Stimulated activated CD8-positive, alpha-beta memory T cell treated with anti-CD3 and anti-CD28 coated beads, Interleukin-7, amount 100 ng/mL, for 1 hour (primary cell): ENCODE data around the gene C19orf85.
"Not testable (repeated sequence)": the region's sequence is repeated elsewhere in the genome, so short reads cannot be mapped to it uniquely, and the experiment has no call there.

Experiments used
- DNase-seq, 2 donors: peaks; one replicate each; pipeline ENCODE4 v3.0.0-alpha.2; 2020; ENCODE audit warnings: low read depth in 2 of 2

The C19orf85 gene

DNA sequence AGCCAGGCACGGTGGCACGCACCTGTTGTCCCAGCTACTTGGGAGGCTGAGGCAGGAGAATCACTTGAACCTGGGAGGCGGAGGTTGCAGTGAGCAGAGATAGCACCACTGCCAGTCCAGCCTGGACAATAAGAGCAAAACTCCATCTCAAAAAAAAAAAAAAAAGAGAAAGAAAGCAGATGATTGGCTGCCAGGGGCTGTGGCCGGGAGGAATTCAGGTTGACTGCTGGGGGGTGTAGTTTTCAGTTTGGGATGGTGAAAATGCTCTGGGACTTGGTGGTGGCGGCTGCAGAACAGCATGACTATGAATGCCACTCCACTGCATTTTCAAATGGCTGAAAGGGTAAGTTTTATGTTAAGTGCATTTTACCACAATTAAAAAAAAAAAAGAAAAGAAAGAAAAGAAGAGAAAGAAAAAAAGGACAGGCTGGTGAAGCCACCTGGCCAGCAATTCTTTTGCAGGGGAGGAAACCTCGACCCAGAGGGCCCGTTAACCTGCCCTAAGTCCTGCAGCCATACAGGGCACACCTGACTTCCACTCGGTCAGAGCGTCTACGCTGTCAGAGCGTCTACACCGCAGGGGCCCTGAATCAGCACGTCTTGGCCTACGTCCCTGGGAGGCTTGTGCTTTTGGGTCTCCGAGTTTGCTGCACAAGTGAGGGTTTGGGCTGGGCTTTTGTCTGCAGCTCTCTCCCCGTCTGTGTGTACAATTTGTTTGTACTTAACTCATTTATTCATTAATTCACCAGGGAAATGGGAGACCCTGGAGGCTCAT is 6.7 kb downstream of the C19orf85 start:
- DNase-seq = no peak

DNA sequence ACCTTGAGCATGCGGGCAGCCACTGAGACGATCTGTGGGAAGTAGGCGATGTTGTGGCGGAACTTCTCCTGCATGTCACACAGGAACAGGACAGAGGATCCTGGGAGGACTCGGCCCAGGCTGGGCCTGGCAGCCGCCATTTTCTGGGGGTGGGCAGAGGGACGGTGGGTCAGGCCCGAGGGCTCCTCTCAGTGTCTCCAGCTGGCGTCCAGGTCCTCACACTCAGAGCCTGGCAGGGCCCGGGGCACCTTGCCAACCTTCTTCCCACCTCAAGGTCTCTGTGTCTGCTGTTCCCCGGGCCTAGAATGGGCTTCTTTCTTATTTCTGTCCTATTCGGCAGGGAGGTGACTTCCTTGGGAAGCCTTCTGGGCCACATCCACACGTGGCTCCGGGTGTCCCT is 8.2 kb downstream of the C19orf85 start:
- no peak for DNase-seq

DNA sequence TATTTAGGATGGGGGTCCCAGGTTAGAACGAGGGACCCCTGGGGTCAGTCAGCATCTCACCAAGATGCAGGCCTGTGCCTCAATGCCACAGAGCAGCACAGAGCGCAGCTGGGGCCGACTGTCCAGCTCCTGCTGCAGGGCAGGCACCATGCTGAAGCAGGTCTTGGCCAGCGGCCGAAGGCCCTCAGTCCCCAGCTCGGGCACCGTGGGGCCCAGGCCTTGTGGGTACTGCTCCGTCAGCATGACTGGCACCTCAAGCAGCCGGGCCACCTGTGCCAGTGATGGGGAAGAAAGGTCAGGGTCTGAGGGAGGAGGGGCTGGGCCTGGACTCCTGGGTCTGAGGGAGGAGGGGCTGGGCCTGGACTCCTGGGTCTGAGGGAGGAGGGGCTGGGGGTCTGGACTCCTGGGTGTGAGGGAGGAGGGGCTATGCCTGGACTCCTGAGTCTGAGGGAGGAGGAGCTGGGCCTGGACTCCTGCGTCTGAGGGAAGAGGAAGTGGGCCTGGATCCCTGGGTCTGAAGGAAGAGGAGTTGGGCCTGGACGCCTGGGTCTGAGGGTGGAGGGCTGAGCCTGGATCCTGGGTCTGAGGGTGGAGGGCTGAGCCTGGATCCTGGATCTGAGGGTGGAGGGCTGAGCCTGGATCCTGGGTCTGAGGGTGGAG is 8.8 kb downstream of the C19orf85 start:
- no peak for DNase-seq

DNA sequence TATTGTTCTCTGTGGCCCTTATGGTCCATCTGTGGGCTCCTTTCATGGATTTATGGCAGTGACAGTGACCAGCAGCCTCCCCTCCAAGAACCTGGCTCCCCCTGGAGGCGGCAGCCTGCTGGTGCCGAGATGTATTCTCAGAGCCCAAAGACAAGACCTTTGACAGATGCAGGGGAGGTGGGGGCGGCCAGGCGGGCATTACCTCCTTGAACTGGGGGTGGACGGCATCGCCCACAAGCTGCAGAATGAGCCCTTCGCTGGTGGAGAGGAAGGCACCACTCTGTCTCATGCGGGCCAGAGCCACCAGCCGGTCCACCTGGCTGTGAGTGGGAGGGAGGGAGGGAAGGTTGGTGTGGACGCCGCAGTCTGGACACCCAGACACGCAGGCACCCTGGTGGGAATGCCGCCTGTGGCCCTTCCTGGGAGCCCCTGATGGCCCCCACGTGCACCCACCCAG is 9.7 kb downstream of the C19orf85 start:
- DNase-seq = no peak

DNA sequence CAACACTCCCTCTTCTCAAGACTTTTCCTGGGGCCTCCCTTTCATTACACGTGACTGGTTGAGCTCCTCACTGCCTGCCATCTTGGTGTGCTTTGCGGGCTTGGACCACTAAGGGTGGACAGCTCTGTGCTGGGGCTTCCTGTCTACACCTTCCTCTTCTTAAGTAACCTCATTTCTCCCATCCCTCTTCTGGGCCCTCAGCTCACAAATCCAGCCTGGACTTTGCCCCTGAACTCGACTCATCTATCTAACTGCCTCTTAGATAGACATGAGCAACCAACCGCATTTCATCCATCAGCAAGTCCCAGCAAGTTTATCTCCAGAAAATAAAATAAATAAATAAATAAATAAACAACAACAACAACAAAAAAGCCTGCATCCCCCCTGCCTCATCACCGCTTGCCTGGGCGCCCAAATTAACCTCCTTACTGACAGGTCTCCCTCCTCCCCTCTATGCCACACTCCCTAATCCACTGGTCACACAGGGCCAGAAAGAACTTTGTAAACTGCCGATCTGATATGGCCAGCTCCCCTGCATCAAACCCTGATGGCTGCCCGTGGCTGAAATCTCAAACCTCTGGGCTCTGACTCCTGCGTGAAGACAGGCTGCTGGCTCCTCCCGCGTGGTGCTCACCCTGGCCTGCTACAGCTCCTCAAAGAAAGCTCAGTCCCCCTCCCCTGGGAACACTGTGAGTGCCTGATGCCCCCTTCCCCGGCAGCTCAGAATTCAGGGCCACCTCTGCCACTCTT is 10.9 kb downstream of the C19orf85 start:
- no peak for DNase-seq

DNA sequence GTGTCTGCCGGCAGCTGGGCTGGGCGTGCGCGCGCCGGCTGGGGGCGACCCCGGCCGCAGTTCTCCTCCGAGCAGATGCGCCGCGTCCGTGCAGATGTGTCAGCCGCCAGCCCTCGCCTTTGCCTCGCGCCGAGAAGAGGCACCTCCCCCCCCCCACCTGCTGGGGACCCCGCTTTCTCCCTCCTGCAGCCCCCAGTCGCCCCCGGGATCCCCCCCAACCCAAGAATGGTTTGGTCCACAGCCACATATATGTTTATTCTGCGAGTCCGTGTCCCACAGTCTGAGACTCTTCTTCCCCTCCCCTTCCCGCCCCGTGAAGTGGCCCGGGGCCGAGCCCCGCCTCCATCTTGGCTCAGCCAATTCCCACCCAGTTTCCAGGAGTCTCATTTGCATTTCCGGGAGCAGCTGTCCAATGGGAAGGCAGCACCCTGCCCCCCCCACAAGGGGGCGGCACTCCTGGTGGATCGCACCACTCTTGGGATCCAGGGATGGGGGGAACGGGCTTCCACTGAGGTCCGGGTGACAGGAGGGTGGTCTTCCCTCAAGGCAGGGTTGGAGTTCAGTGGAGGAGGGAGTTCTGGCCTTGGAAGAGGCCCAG is 11.7 kb downstream of the C19orf85 start:
- DNase-seq = no peak

DNA sequence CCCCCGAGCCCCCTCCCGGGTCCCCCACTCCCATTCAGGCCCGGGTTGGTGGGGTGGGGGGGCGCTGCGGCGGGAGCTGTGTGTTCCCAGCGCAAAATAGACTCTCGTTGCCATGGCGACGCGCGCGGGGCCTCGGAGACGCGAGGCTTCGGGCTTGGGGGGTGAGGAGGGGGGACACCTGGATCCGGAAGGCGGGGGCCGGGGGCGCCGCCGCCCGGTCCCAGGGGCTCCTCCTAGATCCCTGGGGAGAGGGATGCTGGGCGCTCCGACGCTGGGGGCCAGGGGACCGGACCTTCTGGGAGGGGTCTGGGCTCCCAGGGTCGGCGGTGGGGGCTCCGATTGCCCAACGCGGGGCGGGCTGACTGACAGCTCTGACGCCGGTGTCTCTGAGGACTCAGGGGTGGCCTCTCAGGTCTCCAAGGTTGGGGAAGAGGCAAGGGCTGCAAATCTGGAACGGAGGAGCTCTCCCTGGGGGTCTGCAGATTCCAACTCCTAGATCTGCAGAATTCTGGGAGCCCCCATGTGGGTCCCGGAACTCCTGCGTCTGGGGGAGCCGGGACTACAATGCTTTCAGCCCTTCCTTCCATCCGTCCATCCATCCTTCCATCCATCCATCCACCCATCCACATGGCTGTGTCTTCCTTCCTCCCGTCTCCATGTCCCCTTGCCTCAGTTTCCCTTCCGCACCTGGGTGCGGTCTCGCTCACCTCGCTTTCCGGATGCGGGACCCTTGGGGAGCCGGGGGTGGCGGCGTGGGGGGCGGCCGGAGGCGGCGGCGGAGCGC is 12.4 kb downstream of the C19orf85 start:
- no peak for DNase-seq

DNA sequence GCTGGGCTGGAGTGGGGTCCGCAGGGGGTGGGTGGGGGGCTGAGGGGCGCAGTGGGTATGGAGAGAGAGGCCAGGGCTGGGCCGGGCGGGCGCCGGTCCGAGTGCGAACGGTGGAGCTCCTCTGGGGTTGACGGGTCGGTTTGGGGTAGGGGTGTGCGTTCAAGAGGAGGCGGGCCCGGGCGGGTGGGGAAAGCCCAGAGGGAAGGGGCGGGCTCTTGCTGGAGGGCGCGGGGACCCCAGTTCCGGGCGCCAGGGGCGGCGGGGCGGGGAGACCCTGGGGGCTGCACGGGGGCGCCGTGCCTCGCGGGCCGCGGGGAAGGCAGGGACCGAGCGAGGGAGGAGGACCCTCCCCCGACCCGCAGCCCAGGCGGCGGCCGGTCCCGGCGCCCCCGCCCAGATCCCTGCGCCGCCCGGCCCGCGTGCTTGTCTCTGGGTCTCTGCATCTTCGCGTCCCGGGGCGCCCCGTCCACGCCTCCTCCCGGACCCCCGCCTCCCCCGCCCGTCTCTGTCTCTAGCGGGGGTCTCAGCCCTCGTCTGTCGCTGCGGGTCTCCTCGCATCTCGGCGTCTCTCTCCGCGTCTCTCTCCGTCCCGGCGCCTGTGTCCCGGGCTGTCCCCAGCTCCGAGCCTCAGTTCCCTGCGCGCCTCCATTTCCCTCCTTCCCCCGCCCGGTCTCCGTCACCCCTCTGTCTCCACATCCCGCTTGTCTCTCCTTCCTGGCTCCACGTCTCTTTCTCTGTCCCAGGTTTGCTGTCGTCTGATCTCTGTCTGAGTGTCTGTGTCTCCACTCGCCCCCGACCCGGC is 13.2 kb downstream of the C19orf85 start:
- no peak for DNase-seq

DNA sequence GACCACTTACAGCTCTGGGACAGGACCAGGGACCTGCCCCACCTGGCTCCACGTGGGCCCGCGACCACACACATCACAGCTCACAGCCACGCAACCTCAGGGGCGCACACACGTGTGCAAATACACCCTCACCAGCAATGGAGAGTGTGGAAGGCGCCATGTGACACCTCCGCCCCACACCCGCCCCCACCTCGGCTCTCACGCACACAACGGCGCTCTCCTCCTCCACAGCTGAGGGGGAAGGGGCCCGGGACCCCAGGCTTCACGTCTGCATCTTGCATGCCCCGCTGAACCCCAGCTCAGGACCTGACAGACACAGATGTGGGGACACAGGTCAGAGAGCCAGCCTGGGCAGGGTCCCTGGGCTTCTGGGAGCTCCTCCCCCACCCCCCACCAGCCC is 15.1 kb downstream of the C19orf85 start:
- no peak for DNase-seq

DNA sequence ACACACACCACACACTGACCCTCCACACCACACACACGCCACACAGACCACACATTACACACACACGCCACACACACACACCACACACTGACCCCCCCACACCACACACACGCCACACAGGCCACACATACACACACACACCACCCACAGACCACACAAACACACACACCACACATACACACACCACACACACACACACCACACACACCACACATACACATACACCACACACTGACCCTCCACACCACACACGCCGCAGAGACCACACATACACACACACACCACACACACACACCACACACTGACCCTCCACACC is 16.4 kb downstream of the C19orf85 start:
- not testable (repeated sequence) for DNase-seq

DNA sequence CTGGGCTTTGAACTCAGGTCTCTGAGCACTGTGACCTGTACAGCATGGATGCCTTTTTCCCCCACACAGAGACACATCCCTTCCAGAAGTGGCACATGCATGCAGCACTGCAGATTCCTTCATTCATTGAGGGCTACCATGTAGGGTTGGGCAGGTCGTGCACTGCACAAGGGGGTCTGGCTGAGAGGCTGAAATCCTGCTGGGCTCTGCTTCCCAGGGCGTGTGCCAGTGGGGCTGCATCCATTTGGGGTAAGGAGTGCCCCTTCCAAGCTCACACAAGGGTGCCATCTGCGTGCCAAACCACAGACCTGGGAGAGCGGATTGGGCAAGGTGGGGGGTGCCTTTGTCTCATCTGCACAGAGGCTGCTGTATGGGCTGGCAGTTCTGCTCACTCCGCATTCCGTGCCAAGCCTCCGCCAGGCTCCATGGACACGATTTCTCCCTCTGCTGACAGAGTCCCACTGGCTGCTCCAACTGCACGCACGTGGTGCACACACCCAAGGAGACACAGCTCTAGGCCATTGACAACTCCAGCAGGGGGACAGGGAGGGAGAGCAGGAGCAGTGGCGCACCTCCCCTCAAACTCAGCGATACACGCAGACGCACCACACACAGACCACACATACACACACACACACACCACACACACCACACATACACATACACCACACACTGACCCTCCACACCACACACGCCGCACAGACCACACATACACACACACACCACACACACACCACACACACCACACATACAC is 17.0 kb downstream of the C19orf85 start:
- DNase-seq = no peak

DNA sequence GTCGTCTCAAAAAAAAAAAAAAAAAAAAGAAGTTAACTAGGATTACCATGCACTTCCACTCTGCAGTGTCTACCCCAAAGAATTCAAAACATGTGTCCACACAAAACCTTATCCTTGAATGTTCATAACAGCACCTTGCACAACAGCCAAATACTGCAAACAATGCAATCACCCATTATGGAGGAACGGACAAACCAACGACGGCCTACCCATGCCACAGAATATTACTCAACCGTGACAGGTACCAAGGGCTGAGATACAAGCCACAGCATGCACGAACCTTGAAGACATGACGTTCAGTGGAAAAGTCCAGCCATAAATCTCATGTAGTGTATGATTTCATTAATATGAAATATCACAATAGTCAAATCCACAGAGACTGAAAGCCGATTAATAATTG is 18.5 kb downstream of the C19orf85 start:
- DNase-seq = no peak

DNA sequence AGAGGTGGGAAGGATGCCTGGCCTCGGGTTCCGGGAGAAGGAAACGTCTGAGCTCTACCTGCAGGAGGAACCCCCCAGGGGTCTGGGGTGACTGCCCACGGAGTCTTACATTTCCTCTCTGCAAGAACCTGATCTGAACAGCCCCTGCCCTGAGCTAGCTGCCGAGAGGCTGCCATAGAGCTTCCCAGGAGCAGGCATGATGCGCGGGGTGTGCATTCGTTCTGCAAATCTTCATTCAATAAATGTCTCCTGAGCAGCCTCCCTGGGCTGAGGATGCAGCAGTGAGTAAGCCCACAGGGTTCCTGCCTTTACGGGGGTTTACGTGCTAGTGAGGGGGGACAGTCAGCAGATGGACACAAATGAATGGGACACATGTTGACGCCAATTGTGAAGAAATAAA is 19.9 kb downstream of the C19orf85 start:
- no peak for DNase-seq

DNA sequence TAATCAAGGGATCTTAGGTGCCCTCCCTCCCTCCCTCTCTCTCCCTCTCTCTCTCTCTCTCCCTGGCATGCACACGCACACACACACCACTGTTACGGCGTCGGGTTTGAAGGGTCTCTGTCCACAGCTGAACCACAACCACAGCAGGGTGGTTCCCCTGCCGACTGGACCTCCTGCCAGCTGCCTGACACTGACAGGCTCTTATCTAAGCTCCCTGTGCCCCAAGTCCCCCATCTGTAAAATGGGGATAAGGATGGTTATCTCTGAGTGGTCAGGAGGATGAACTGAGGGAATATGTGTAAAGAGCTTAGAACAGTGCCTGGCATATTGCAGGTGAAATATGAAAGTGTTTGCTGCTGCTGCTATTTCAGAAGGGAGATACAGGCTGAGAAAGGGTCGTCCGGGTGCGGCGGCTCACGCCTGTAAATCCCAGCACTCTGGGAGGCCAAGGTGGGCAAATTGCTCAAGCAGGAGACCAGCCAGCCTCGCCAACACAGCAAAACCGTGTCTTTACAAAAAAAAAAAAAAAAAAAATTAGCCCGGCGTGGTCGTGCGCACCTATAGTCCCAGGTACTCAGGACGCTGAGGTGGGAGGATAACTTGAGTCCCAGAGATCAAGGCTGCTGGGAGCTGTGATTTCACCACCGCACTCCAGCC is 20.6 kb downstream of the C19orf85 start:
- DNase-seq = no peak

DNA sequence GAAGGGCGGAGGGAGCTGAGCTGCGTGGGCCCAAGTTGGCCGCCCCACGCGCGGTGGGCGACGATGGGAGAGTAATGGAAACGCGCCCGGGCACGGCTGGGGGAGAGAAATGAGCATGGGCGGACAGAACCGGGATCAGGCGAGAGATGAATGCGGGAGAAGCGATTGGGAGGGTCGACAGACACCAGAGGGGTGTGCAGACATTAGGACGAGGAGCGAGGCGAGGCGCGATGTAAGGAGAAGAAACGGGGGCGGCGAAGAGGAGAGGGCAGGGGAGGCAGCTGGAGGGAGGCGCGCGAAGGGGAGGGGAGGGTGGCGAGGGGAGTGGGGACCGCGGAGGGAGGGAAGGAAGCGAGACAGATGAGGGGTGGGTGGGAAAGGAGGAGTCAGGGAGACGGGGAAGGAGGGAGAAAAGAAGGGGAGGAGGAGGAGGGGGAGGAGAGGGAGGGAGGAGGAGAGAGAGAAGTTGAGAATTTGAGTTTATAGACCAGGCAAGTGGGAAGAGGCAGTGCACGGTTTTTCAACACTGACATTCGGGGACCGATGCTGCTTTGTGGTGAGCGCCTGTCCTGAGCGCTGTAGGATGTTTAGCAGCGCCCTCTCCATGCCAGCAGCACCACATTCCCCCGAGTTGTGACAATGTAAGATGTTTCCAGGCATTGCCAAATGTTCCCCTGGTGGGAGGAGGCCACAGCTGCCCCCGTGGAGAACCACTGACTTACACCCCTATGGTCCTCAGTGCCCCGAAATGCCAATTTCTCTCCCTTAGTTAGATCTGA is 21.3 kb downstream of the C19orf85 start, which contains the start of gene SHISA7:
Gene SHISA7 (minus strand): TSS at position 256 of the 779 bp plus-strand sequence. CDS start 437 bp downstream, outside the sequence.
- DNase-seq = no peak

DNA sequence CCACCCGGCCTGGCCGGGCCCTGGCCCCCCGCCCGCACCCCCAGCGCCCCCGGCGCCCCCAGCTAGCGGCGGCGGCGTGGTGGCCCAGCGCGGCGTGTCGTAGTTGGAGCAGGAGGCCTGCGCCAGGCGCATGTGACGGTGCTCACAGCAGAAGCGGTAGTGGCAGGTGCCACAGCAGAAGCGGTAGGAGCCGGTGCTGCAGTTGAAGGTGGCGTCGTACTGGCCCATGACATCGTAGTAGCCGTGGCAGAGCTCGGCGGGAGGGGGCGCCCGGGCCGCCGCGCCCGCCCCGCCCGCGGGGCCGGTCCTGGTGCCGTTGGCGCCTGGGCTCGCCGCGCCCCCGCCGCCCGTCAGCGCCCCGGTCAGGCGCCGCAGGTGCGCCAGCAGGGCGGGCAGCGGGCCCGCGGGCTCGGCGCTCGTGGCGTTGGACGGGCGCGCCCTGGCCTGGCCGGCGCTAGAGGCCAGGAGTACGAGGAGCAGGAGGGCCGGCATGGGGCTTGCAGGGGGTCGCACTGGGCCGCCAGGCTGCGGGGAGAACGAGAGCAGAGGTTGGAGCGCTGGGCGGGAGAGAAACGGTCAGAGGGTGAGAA is 22.1 kb downstream of the C19orf85 start:
- DNase-seq = no peak

DNA sequence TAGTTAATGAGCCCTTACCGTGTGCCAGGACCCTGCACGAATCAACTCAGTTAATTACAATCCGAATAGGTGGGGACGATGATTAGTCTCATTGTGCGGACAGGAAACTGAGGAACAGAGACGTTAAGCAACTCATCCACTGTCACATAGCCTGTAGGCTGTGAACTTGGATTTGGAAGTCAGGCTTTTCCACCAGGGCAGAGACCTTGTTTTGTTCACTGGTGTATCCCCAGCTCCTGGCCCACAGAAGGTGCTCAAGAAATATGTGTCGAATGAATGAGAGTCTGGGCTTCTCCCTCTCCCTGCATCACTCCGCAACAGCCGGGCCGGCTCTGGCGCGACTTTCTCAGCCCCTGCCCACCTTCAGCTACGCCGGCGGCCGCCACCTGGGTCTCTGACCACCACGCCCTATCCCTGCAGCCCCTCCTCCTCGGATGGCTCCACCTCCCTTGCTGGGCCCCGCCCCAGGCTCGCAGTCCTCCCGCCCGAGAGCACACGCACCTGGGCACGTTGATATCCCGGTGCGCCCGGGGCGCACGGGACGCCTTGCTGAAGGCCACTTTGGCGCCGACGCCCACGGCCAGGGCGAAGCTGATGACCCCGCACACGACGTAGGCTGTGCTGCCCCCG is 22.7 kb downstream of the C19orf85 start:
- no peak for DNase-seq

DNA sequence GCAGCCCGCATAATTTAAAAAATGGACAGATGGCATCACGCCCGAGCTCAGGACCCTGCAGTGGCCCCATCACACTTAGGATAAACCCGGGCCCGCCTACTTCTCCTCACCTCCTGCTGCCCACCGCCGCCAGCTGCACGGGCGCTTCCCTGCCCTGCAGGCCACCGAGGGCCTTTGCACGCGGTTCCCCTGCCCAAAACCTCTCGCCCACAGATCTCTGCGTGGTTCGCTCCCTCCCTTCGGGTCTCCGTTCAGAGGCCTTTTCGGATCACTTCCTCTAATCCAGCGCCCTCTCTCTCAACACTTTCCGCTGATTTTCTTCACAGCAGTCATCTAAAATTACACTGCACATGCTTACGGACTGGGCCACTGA is 23.2 kb downstream of the C19orf85 start:
- DNase-seq = no peak
